Measurements from ENCODE around the gene TSPEAR.

Gene TSPEAR

GRCh38 chr21:44521301-44521927 is 190.0 kb downstream of the TSPEAR start:
- DNase-seq (ENCODE audit: low read depth), result no peak
- TF ChIP-seq CTCF (IDR thresholded peaks at IDR 0.05; ENCODE audit: low read length, missing control alignments), result no peak
- H3K4me3 ChIP-seq (replicated peaks; ENCODE audit: low read depth, low read length), result no peak overlapping the region

- TF ChIP-seq CTCF (IDR thresholded peaks at IDR 0.05; ENCODE audit: low read length, missing control alignments), result no peak
- H3K4me3 ChIP-seq (replicated peaks; ENCODE audit: low read depth, low read length), result no peak overlapping the region
- DNase-seq (ENCODE audit: low read depth), result no peak
Measured at GRCh38 chr21:44520326-44521300, 190.8 kb downstream of the TSPEAR start.

GRCh38 chr21:44519346-44520325 is 191.7 kb downstream of the TSPEAR start:
- no peak for DNase-seq (ENCODE audit: low read depth)
- no peak overlapping the region for H3K4me3 ChIP-seq (replicated peaks; ENCODE audit: low read depth, low read length)
- TF ChIP-seq CTCF (IDR thresholded peaks at IDR 0.05; ENCODE audit: low read length, missing control alignments), result no peak

GRCh38 chr21:44518686-44519085 is 192.7 kb downstream of the TSPEAR start:
- TF ChIP-seq CTCF (IDR thresholded peaks at IDR 0.05; ENCODE audit: low read length, missing control alignments), result no peak
- no peak for DNase-seq (ENCODE audit: low read depth)
- no peak overlapping the region for H3K4me3 ChIP-seq (replicated peaks; ENCODE audit: low read depth, low read length)

GRCh38 chr21:44517175-44517899 is 194.0 kb downstream of the TSPEAR start:
- H3K4me3 ChIP-seq (replicated peaks; ENCODE audit: low read depth, low read length), result no peak overlapping the region
- no peak for DNase-seq (ENCODE audit: low read depth)
- no peak for TF ChIP-seq CTCF (IDR thresholded peaks at IDR 0.05; ENCODE audit: low read length, missing control alignments)

GRCh38 chr21:44516828-44517174 is 194.6 kb downstream of the TSPEAR start:
- no peak for TF ChIP-seq CTCF (IDR thresholded peaks at IDR 0.05; ENCODE audit: low read length, missing control alignments)
- no peak overlapping the region for H3K4me3 ChIP-seq (replicated peaks; ENCODE audit: low read depth, low read length)
- DNase-seq (ENCODE audit: low read depth), result no peak

Measured in fibroblast of pulmonary artery (primary cell).